Activated naive CD4-positive, alpha-beta T cell (primary cell): ENCODE measurements around the gene FOXM1.
"Not testable (repeated sequence)": the region's sequence is repeated elsewhere in the genome, so short reads cannot be mapped to it uniquely, and the experiment has no call there.

Source experiments
- DNase-seq, 4 experiments: peaks; one replicate each; lab custom pipeline; 2025; lab: John Stamatoyannopoulos, UW

The FOXM1 gene

GRCh38 chr12:2884810-2885209, 7.8 kb upstream of the FOXM1 start:
- no peak for DNase-seq

GRCh38 chr12:2879853-2880252, 2.9 kb upstream of the FOXM1 start:
- DNase-seq, result no peak

- DNase-seq, result no peak
These were observed 1.2 kb upstream of the FOXM1 start for GRCh38 chr12:2877953-2878732.

- no peak for DNase-seq
These were observed 435 bp downstream of the FOXM1 start for GRCh38 chr12:2876431-2877046.

- not testable (repeated sequence) for DNase-seq
These were observed 7.9 kb downstream of the FOXM1 start for GRCh38 chr12:2868986-2869632.

- no peak for DNase-seq
These were observed 12.8 kb downstream of the FOXM1 start for GRCh38 chr12:2864198-2864597.

GRCh38 chr12:2863402-2863801, 13.6 kb downstream of the FOXM1 start:
- not testable (repeated sequence) for DNase-seq

GRCh38 chr12:2862876-2863275, 14.1 kb downstream of the FOXM1 start:
- DNase-seq, result no peak

GRCh38 chr12:2860170-2860569, 16.8 kb downstream of the FOXM1 start:
- DNase-seq, result no peak

- DNase-seq, result no peak
These were observed 18.0 kb downstream of the FOXM1 start for GRCh38 chr12:2858944-2859421.

- DNase-seq, result no peak
These were observed 18.6 kb downstream of the FOXM1 start for GRCh38 chr12:2858334-2858733.

- no peak for DNase-seq
These were observed 19.4 kb downstream of the FOXM1 start for GRCh38 chr12:2857576-2857975.

- DNase-seq, result no peak
These were observed 19.9 kb downstream of the FOXM1 start, which contains the start of gene TEX52 for GRCh38 chr12:2857021-2857431. TEX52 (minus strand) TSS chr12:2857039; CDS start chr12:2857026, 13 bp downstream.

- DNase-seq, result no peak
These were observed 20.9 kb downstream of the FOXM1 start for GRCh38 chr12:2856051-2856450.

- DNase-seq, result no peak
These were observed 21.4 kb downstream of the FOXM1 start for GRCh38 chr12:2855546-2855945.

- DNase-seq, result no peak
These were observed 22.1 kb downstream of the FOXM1 start for GRCh38 chr12:2854669-2855453.

GRCh38 chr12:2853626-2854025, 23.3 kb downstream of the FOXM1 start:
- DNase-seq, result peak in 3 of 4 experiments; percentile 5 to 24 (median 9)

- DNase-seq, result no peak
These were observed 25.0 kb downstream of the FOXM1 start for GRCh38 chr12:2851931-2852330.

GRCh38 chr12:2845280-2845679, 31.7 kb downstream of the FOXM1 start:
- DNase-seq, result no peak

GRCh38 chr12:2844786-2845185, 32.2 kb downstream of the FOXM1 start:
- no peak for DNase-seq

GRCh38 chr12:2842948-2843347, 34.0 kb downstream of the FOXM1 start:
- no peak for DNase-seq

- DNase-seq, result no peak
These were observed 35.8 kb downstream of the FOXM1 start for GRCh38 chr12:2841056-2841650.
